Smooth muscle cell (in vitro differentiated cells): ENCODE results near the gene AGA. TPM values are rescaled to one million over a fixed set of nuclear protein-coding genes. Genes with fewer than 3 reads are reported as not detected.

Experiments used
- DNase-seq: peaks from one replicate; lab custom pipeline; 2025; ENCODE audit not compliant: unreplicated experiment; lab: John Stamatoyannopoulos, UW
- H2AFZ ChIP-seq: fragments of 200-600 bp; sonication (generic); 2 replicates; pipeline ENCODE4 v1.6.0; 2016; ENCODE audit warnings: antibody characterized with exemption, low read depth, mild to moderate bottlenecking
- H3F3A ChIP-seq: fragments of 200-600 bp; sonication (generic); 2 replicates; pipeline ENCODE4 v1.6.0; 2017; ENCODE audit warnings: antibody characterized with exemption, low read depth
- H3K27ac ChIP-seq: fragments of 200-600 bp; sonication (generic); 2 replicates; pipeline ENCODE4 v1.5.1; 2016; ENCODE audit warnings: low read depth, mild to moderate bottlenecking
- H3K27me3 ChIP-seq: fragments of 200-600 bp; sonication (generic); 2 replicates; pipeline ENCODE4 v1.6.1; 2016; ENCODE audit warnings: low read depth, mild to moderate bottlenecking
- H3K36me3 ChIP-seq: fragments of 200-600 bp; sonication (generic); 2 replicates; pipeline ENCODE4 v1.5.1; 2016; ENCODE audit warnings: low read depth
- H3K4me1 ChIP-seq: fragments of 200-600 bp; sonication (generic); 2 replicates; pipeline ENCODE4 v1.5.1; 2016; ENCODE audit warnings: low read depth
- H3K4me2 ChIP-seq: fragments of 200-600 bp; sonication (generic); 2 replicates; pipeline ENCODE4 v1.6.0; 2016; ENCODE audit warnings: mild to moderate bottlenecking
- H3K4me3 ChIP-seq: fragments of 200-600 bp; sonication (generic); 2 replicates; pipeline ENCODE4 v1.5.1; 2016; ENCODE audit warnings: mild to moderate bottlenecking
- H3K79me2 ChIP-seq: fragments of 200-600 bp; sonication (generic); 2 replicates; pipeline ENCODE4 v1.6.0; 2016; ENCODE audit warnings: low read depth, mild to moderate bottlenecking
- H3K9ac ChIP-seq: fragments of 200-600 bp; sonication (generic); 2 replicates; pipeline ENCODE4 v1.6.0; 2016; ENCODE audit warnings: low read depth
- H3K9me3 ChIP-seq: fragments of 200-600 bp; sonication (generic); replicated peaks from 2 replicates; pipeline ENCODE4 v1.5.1; 2016; ENCODE audit warnings: low read depth
- H4K20me1 ChIP-seq: fragments of 200-600 bp; sonication (generic); 2 replicates; pipeline ENCODE4 v1.6.0; 2016; ENCODE audit warnings: low read depth
- WGBS: methylation state at CpG from one replicate; pipeline ENCODE4 v1.1.7; 2016; ENCODE audit warnings: low lambda C conversion rate; 5-methylcytosine and 5-hydroxymethylcytosine counted together
- polyA plus RNA-seq: library from polyadenylated mRNA; unstranded; fragments of >200 nt; fragmentation: Nextera tagmentation; extraction: Ambion mirVana; gene quantifications from 2 replicates; pipeline ENCODE4 v1.2.1, GENCODE V29; 2016
- total RNA-seq: library from RNA; depleted of rRNA; stranded (reverse); fragments of >200 nt; gene quantifications from 2 replicates; pipeline ENCODE4 v1.2.3, GENCODE V29; 2014
- TF ChIP-seq, protein P1 (sequence below): fragments of 200-600 bp; sonication (generic); IDR thresholded peaks from 2 replicates; pipeline ENCODE4 v1.5.1; 2017; ENCODE audit warnings: borderline replicate concordance, mild to moderate bottlenecking, antibody characterized with exemption; ENCODE audit not compliant: insufficient read depth, poor library complexity, severe bottlenecking

The AGA gene
- total and polyA plus RNA-seq, 2 experiments from 2014 or later: 16.4 to 23.4 TPM

DNA sequence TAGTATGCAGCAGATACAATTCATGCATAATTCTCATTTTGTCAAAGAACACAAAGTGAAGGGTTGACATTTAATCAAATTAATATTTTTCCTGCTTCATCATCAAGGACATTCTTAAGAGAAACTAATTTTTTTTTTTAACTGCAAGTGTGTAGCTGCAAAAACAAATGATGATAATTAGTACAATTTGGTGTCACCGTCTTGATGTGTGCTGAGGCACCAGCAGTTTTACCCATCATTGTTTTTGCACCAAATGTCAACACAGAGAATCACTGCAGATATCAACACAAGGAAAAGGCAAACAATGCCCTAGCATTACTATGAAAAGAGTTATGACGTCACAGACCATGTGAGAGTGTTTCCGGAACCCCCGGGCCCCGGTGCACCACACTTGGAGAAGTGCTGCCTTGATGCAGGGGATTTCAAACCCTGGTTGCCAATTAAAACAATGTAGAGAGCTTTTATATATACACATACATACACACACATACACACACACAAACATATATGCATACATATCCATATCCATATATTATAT is 55.9 kb downstream of the AGA start:
- Histone ChIP-seq H3K4me3 (no peak overlapping the region), H3K9me3 (no peaks in the 10 kb centered on the region), H3K79me2 (no peaks in the 10 kb centered on the region), H4K20me1 (no peaks in the 10 kb centered on the region), H3K4me2 (no peak overlapping the region), H3K27ac (no peak overlapping the region), H3K36me3 (no peaks in the 10 kb centered on the region), H3K27me3 (no peaks in the 10 kb centered on the region), H3F3A (no peaks in the 10 kb centered on the region), H3K4me1 (peaks cover 7% of the 10 kb centered on the region), H3K9ac (no peak overlapping the region), H2AFZ (no peak overlapping the region)
- TF ChIP-seq, protein P1, sequence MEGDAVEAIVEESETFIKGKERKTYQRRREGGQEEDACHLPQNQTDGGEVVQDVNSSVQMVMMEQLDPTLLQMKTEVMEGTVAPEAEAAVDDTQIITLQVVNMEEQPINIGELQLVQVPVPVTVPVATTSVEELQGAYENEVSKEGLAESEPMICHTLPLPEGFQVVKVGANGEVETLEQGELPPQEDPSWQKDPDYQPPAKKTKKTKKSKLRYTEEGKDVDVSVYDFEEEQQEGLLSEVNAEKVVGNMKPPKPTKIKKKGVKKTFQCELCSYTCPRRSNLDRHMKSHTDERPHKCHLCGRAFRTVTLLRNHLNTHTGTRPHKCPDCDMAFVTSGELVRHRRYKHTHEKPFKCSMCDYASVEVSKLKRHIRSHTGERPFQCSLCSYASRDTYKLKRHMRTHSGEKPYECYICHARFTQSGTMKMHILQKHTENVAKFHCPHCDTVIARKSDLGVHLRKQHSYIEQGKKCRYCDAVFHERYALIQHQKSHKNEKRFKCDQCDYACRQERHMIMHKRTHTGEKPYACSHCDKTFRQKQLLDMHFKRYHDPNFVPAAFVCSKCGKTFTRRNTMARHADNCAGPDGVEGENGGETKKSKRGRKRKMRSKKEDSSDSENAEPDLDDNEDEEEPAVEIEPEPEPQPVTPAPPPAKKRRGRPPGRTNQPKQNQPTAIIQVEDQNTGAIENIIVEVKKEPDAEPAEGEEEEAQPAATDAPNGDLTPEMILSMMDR: no peak
- DNase-seq: no peak
- 91% methylated on average over 5 of the region's 5 CpGs for WGBS

DNA sequence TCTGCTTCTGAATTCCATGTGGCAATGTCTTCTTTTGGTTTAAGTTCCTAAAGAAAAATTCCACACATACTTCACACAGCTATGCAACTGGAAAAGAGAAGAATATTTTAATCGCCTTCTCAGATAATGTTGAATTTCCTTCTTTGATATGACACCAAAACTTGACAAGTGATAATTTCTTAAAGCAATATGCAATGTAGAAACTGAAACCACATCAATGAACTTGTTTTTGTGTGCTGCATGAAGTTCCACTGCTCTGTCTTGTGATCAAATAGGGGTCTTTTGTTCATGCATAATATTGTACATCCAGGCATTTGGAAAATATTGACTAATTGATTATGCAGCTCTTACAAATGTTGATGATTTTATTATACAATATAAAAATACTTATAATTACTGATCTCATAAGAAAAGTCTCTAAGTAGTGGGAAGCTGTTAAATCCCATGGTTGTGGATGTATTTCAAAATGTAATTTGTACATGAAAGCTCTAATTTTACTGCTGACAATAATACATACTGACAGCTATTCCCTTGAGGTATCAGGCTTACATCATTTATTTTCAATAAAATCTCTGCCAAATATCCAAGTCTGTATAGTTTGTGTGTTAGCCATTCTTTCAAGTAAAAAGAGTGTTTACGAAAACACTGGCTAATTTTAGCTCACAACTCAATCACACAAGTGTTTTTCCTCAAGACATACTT is 56.5 kb downstream of the AGA start:
- no peak overlapping the region for H3K9ac ChIP-seq
- no peak overlapping the region for H3K4me3 ChIP-seq
- H3K36me3 ChIP-seq: no peaks in the 10 kb centered on the region
- H3F3A ChIP-seq: no peaks in the 10 kb centered on the region
- H3K4me1 ChIP-seq: peaks cover 7% of the 10 kb centered on the region
- H3K79me2 ChIP-seq: no peaks in the 10 kb centered on the region
- peak overlapping the region; percentile 46 for H3K4me2 ChIP-seq
- no peak overlapping the region for H3K27ac ChIP-seq
- WGBS: 57% methylated on average over 2 of the region's 2 CpGs
- H4K20me1 ChIP-seq: no peaks in the 10 kb centered on the region
- DNase-seq: no peak
- H2AFZ ChIP-seq: no peak overlapping the region
- no peaks in the 10 kb centered on the region for H3K27me3 ChIP-seq
- TF ChIP-seq, protein P1: no peak
- no peaks in the 10 kb centered on the region for H3K9me3 ChIP-seq

DNA sequence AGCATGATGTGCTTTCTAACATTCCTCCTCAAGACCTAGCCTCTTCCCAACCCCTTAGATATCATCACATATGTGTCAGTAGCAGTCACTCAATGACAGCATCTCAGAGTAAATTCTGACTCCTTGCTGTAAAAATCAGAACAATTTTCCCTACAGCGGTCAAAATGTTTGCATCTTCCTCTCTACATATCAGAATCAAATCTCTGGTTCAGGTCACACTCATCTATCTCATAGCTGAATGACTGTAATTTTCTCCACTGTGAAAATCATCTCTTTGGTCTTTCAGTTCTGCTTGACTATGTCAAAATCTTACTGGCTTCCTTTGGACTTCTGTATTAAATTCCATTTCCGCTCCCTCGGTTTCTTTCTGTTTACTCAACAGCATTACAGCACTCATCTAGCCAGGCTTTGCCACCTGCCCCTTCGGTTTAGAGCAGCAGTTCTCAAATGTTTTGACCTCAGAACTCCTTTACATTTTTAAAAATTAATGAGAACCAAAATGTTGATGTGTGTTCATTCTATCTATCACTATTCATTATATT is 57.3 kb downstream of the AGA start:
- no peaks in the 10 kb centered on the region for H4K20me1 ChIP-seq
- peak overlapping the region; percentile 46 for H3K4me2 ChIP-seq
- no peaks in the 10 kb centered on the region for H3K79me2 ChIP-seq
- no peaks in the 10 kb centered on the region for H3F3A ChIP-seq
- no peak overlapping the region for H3K9ac ChIP-seq
- no peaks in the 10 kb centered on the region for H3K36me3 ChIP-seq
- DNase-seq: no peak
- WGBS: 84% methylated on average over 4 of the region's 4 CpGs
- no peaks in the 10 kb centered on the region for H3K9me3 ChIP-seq
- no peak overlapping the region for H3K4me3 ChIP-seq
- H3K27ac ChIP-seq: no peak overlapping the region
- peak overlapping the region; percentile 25 for H2AFZ ChIP-seq
- H3K4me1 ChIP-seq: peaks cover 7% of the 10 kb centered on the region
- no peaks in the 10 kb centered on the region for H3K27me3 ChIP-seq
- TF ChIP-seq, protein P1: no peak
